DOHH2 (cell line): ENCODE data around the gene RIOX2.

ENCODE experiments used
- EZH2phosphoT487 ChIP-seq: fragments of 200-600 bp; sonication (generic); IDR thresholded peaks from 2 replicates; pipeline ENCODE4 v1.6.1; 2017; ENCODE audit warnings: borderline replicate concordance, mild to moderate bottlenecking, antibody characterized with exemption, low read length, moderate library complexity, mixed read lengths
- TF ChIP-seq, protein P1 (sequence below): fragments of 200-600 bp; sonication (generic); IDR thresholded peaks from one replicate; pipeline ENCODE4 v1.5.1; 2014; ENCODE audit warnings: antibody characterized with exemption, mild to moderate bottlenecking, low read depth, low read length; ENCODE audit not compliant: poor library complexity, severe bottlenecking

DNA sequence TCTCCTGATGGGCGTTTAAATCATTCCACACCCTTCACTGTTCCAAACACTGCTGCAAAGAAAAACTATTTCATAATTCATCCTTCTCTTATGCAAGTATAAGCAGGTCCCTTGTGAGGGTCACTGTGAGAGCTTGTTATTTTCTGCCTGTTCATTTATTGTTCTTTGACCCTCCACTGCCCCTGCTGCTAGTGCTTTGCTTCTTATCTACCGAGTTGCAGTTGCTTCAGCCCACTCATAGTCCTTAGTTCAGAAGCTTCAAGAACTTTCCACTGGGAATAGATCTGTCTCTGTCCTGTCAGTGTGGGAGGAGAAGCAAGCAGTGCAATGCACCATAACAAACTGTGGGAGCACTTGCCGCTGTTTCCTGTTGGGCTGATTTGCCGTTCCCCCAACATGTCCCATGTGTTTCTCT lies 39.8 kb downstream of the RIOX2 start:
- TF ChIP-seq, protein P1, sequence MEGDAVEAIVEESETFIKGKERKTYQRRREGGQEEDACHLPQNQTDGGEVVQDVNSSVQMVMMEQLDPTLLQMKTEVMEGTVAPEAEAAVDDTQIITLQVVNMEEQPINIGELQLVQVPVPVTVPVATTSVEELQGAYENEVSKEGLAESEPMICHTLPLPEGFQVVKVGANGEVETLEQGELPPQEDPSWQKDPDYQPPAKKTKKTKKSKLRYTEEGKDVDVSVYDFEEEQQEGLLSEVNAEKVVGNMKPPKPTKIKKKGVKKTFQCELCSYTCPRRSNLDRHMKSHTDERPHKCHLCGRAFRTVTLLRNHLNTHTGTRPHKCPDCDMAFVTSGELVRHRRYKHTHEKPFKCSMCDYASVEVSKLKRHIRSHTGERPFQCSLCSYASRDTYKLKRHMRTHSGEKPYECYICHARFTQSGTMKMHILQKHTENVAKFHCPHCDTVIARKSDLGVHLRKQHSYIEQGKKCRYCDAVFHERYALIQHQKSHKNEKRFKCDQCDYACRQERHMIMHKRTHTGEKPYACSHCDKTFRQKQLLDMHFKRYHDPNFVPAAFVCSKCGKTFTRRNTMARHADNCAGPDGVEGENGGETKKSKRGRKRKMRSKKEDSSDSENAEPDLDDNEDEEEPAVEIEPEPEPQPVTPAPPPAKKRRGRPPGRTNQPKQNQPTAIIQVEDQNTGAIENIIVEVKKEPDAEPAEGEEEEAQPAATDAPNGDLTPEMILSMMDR: no peak
- TF ChIP-seq EZH2phosphoT487: no peak
